HG03103 (cell line): ENCODE data around the gene SLC39A12.

Experiments
- ATAC-seq: cut with Tn5 transposase; IDR thresholded peaks from one replicate; pipeline ENCODE4 v1.9.1; 2021; ENCODE audit warnings: low read depth; ENCODE audit not compliant: unreplicated experiment

SLC39A12 gene

DNA sequence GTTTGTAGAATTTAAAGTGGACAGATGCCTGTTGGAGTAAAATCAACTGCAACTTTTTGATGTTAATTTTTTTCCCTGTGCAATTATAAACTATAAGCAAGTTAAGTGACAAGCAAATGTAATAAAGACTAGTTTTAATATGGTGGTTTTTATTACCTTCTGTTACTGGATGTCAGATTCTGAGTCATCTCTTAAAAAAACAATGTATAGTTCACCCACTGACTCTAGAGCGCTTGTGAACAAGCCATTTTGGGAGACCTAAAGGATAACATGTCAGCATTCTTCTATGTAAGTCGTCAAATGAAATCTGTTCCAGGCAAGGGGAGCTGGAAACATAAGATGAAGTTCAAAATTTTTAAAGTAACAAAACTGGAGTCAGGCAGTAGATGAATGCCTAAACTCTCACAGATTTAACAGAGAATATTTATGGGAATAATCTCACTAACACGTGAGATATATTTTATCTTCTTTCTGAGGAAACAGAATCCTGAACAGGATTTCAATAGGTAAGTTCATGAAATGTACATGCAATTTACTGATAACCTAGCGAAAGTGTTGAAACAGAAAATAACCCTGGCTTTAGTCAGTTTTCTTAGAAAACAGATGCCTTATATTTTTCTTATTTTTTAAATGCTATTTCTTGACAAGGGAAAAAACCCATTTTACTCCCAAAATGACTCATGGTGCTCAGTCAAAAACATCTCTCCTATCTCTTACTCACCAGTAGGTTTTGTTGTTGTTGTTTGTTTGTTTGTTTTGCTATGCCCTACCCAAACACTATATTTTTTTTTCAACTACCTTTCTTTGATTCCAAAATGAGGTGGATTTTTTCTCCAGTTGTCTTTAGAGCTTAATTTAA is 91.7 kb downstream of the SLC39A12 start:
- ATAC-seq: no peak

DNA sequence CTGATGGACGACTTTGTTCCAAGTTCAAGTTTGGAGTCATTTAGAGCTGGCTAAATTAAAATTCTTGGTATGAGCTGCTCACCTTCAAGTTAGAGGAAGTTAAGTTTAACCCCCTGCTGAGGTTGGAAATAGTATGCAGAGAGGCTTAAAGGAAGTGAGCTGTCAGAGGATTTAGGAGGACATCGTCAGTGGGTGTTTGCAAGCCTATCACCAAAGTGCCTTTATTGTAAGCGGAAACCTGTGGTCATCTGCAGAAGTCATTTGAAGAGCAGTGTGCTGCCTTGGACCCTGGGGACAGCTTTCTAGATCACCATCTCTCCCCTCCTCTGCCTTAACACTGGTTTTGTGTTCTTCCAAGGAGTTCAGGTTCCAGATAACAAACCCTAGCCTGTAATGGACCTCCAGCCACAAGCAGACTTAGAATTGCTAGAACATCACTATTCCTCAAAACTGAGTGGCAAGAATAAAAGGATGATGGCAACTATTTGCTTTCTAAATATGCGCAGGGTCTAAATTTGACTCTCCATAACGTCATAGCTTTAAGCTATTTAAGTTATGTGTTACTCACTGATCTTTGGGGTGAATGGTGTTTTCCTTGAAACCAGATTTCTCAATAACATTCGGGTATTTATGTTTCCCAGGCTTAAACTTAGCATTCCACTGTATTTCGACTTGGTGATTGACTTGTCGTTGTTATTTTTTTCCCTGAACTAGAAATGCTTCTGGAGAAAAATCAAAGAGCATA is 93.4 kb downstream of the SLC39A12 start:
- no peak for ATAC-seq

DNA sequence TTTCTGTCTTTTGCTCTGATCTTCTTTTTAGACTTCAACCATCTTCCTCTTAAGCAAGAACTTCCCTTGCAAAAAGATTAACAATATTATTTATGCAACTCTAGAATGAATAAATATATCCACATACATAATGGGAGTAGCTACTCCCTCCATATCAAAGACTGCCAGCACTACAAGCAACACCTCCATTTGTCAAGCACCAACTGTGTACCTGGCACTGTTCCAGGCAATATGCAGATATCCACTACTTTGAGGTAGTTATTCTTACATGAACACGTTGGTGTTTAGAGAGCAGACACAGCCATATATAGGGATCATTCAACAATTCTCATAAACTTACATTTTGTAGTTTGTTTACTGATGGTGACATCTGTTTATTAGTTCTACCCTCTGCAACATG is 104.9 kb downstream of the SLC39A12 start:
- ATAC-seq: no peak

- no peak for ATAC-seq
Measured at GRCh38 chr10:18059826-18060559, 108.3 kb downstream of the SLC39A12 start.

GRCh38 chr10:18066947-18067346 is 115.2 kb downstream of the SLC39A12 start:
- ATAC-seq: no peak

DNA sequence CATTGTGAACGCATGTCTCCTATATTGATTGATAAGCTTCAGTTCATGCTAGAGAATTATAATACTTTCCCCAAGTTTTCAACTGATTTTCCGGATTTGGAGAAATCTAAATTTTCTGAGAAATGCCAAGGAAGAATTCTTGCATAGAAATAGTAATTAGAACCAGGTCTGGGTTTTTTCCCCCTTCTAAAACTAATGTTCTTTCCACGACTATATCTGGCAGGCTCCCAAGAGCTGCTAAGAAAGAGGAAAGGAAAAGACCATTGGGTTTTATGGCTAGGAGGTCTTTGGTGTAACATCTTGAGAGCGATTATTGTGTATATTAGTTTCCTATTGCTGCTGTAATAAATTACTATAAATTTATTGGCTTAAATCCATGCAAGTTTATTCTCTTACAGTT is 116.7 kb downstream of the SLC39A12 start:
- ATAC-seq: no peak

DNA sequence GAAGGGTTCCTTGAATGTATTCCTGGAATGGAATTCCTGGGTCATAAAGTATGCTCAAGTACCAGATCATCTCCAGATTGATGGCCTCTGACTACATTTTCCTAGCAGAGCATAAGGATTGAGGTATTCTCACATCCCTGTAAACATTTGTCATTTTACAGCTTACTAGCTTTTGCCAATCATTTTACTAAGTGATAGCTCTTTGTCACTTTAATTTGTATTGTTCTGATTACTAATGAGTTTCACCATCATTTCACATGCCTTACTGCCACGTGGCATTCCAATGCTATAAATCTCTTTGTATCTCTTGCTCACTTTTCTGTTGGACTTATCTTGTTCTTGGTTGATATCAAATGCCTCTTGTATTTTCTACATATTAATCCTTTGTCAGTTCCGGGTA is 119.9 kb downstream of the SLC39A12 start:
- ATAC-seq: no peak

DNA sequence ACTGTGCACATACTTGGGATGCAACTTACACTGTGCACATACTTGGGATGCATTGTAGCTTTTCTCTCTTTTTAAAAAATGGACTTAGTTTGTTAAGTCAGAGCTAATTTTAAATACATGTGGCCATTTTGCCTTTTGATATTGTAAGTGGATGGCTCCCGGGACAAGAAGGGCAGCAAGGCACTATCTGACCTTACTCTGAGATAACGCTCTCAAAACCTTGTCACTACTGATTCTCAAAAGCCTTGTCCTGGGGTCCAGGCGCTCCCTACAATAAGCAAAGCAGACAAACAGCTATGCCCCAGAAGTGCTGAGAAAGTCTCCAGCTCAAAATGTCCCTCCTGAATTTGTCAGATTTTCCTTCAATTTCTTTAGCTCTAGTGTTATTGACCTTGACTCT is 121.6 kb downstream of the SLC39A12 start:
- no peak for ATAC-seq

DNA sequence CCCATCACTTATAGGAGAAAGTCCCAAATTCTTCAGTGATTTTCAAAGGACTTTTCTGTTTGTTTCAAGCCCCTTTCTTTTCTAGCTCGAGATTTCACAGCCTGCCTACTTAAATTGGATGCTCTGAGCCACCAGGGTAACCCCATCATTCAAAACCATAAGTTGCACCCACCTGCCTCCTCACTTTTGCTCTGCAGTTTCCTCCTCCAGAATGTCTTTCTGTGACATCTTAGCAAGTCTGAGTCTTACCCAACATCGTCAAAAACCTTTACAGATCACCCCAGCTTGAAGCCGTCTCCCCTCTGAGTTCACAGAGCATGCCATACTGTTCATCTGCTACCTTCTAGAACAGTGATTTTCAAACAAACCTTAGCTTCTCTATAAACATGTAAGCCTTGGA is 124.2 kb downstream of the SLC39A12 start:
- ATAC-seq: no peak

DNA sequence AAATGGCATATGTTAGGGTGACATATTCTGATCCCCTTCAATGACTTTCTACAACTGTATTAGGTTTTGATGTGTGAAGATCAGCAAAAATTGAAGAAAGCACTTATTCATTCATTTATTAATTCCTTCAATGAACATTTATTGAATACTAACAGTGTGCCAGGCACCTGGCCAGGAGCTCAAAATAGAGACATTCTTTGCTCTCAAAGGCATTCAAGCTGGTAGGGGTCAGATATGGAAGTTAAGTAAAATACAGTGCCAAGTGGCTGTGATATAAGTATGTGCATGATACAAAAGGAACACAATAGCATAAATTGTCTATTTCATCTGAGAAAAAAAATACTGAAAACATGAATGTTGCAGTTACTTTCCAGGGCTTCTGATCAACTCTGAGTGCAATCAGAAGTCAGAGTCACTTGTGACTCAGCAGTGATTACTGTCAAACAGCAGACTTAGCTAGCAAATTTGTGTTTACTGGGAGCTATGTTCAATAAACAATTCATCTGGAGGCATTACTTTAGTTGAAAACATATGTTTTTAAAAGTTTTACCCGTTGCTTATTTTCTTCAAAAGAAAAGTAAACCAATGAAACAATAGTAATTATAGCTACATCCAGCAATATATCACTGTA is 128.1 kb downstream of the SLC39A12 start:
- ATAC-seq: no peak

DNA sequence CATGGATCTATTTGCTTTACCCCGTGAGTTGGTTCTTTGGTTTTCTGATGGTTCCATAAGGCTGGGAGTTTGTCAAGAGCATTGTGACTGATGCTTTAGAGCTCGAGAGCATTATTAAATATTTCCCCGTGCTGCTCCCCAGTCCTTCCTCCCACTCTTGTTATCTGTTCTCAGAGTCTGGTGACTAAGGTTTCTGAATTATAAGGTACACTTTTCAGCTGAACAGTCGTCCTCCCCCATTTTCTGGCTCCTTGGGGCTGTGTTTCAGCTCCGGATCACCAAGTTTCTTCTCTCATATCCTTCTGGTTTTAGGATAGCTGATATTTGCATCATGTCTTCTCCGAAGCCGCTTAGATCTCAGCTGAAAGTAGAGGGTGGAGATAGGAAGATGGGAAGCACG is 130.7 kb downstream of the SLC39A12 start:
- no peak for ATAC-seq

- no peak for ATAC-seq
Measured at GRCh38 chr10:18085855-18086254, 134.1 kb downstream of the SLC39A12 start.

DNA sequence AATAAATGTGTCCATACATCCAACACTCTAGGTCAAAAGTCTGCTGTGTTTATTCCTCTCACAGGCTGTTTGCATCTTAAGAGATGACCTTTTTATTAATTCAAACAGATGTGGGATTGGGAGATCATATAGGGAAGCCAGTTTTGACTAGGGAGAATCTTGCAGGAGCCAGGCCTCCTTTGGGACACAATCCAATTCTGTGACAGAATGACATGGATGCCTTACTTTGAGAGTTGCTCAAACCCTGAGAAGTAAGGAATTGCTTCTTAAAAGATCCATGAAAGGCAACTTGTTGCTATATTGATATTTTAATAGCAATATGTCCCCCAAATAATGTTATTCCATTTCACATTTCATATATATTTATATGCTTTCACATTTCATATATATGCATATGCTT is 135.0 kb downstream of the SLC39A12 start:
- no peak for ATAC-seq

DNA sequence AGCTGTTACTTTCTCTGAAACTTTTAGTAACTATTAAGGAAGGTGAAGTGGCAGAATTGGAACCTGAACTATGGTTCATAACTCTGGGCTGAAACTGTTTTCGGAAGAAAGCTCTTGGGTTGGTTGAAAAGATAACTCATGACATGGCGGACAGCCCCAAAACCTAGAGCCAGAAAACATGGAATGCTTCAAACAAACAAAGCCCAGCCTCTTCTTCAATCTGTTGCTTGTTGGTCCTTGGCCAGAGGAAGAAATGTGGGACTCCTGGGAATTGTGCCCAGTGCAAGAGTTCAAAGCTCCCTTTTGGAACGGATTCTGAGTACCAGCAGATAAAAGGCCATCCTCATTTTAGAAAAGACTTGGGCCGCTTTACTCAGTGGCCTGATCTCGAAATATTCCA is 135.6 kb downstream of the SLC39A12 start:
- ATAC-seq: no peak
